ENCODE data around the gene KCNJ6.

GRCh38 chr21:37675202-37675801, 241.0 kb downstream of the KCNJ6 start:
- TF ChIP-seq CSDC2 (CRISPR knock-in tag; IDR thresholded peaks at IDR 0.05): no peak
- no peak for TF ChIP-seq ZFP30 (CRISPR knock-in tag; IDR thresholded peaks at IDR 0.05)
- no peak for TF ChIP-seq SNAI2 (CRISPR knock-in tag; IDR thresholded peaks at IDR 0.05)
- no peak for TF ChIP-seq PATZ1 (CRISPR knock-in tag; IDR thresholded peaks at IDR 0.05; ENCODE audit: borderline replicate concordance)
- TF ChIP-seq ZNF70 (CRISPR knock-in tag; IDR thresholded peaks at IDR 0.05): no peak
- TF ChIP-seq RARB (CRISPR knock-in tag; IDR thresholded peaks at IDR 0.05): no peak
- no peak for TF ChIP-seq CREB5 (CRISPR knock-in tag; IDR thresholded peaks at IDR 0.05; ENCODE audit: low read depth)
- no peak for TF ChIP-seq BACH2 (CRISPR knock-in tag; IDR thresholded peaks at IDR 0.05; ENCODE audit: borderline replicate concordance)

Data from SK-N-SH treated with all-trans-retinoic acid at 6 μM for 48 hours (cell line).